GM18499 (cell line): ENCODE data around the gene SLC47A2.

ENCODE experiments used
- ATAC-seq: cut with Tn5 transposase; IDR thresholded peaks from one replicate; pipeline ENCODE4 v1.9.1; 2021; ENCODE audit warnings: moderate number of reproducible peaks; ENCODE audit not compliant: insufficient read depth, unreplicated experiment

The SLC47A2 gene

GRCh38 chr17:19648475-19649273 is 67.7 kb downstream of the SLC47A2 start, which contains the start of gene ALDH3A2:
Gene ALDH3A2, plus strand, starts transcription at chr17:19648751. Its CDS starts 221 bp downstream, at chr17:19648972.
- peak; percentile 63 for ATAC-seq

- peak; percentile 5 for ATAC-seq
Measured at GRCh38 chr17:19647697-19648474, 68.5 kb downstream of the SLC47A2 start.

GRCh38 chr17:19646788-19647696 is 69.3 kb downstream of the SLC47A2 start:
- no peak for ATAC-seq

GRCh38 chr17:19645734-19646201 is 70.6 kb downstream of the SLC47A2 start:
- ATAC-seq, result no peak

- no peak for ATAC-seq
Measured at GRCh38 chr17:19644493-19645210, 71.7 kb downstream of the SLC47A2 start.

- ATAC-seq, result no peak
Measured at GRCh38 chr17:19642373-19642893, 74.0 kb downstream of the SLC47A2 start.

GRCh38 chr17:19641687-19642372 is 74.6 kb downstream of the SLC47A2 start:
- ATAC-seq, result no peak

GRCh38 chr17:19631905-19632304 is 84.5 kb downstream of the SLC47A2 start:
- no peak for ATAC-seq

GRCh38 chr17:19630661-19631060 is 85.7 kb downstream of the SLC47A2 start:
- no peak for ATAC-seq

- ATAC-seq, result no peak
Measured at GRCh38 chr17:19630035-19630434, 86.3 kb downstream of the SLC47A2 start.

GRCh38 chr17:19629449-19629848 is 86.9 kb downstream of the SLC47A2 start:
- ATAC-seq, result no peak
